ENCODE results near the gene ANKMY1. TPM values are rescaled to one million over a fixed set of nuclear protein-coding genes. Genes with fewer than 3 reads are reported as not detected.
"Not testable (repeated sequence)": the region's sequence is repeated elsewhere in the genome, so short reads cannot be mapped to it uniquely, and the experiment has no call there.

The ANKMY1 gene
- total RNA-seq, 1 experiment from 2014 or later: 30.8 TPM

- H3K36me3 ChIP-seq (ENCODE audit: insufficient read depth, low read length): peaks cover 25% of the 10 kb centered on the region
- no peak overlapping the region for H3K9ac ChIP-seq (ENCODE audit: low read length)
- no peak overlapping the region for H3K4me3 ChIP-seq (ENCODE audit: low read length)
- no peak overlapping the region for H3K27ac ChIP-seq (ENCODE audit: low read length)
- H3K27me3 ChIP-seq (ENCODE audit: low read length): no peaks in the 10 kb centered on the region
- H3K79me2 ChIP-seq (ENCODE audit: low read length): no peaks in the 10 kb centered on the region
- H3K9me2 ChIP-seq (replicated peaks; ENCODE audit: insufficient read depth, low read length): no peaks in the 10 kb centered on the region
- H3K4me2 ChIP-seq (ENCODE audit: low read depth, low read length, poor library complexity, severe bottlenecking): no peak overlapping the region
- no peaks in the 10 kb centered on the region for H3K4me1 ChIP-seq (ENCODE audit: low read length)
- H3K9me3 ChIP-seq (ENCODE audit: low read length): no peaks in the 10 kb centered on the region
- H2AFZ ChIP-seq (ENCODE audit: low read length): no peak overlapping the region
- no peak for DNase-seq
- H4K20me1 ChIP-seq (ENCODE audit: insufficient read depth, low read depth, low read length): no peaks in the 10 kb centered on the region
Measured at GRCh38 chr2:240501531-240501991, 56.2 kb downstream of the ANKMY1 start.

- Histone ChIP-seq H3K4me3 (ENCODE audit: low read length) (no peak overlapping the region), H3K9ac (ENCODE audit: low read length) (no peak overlapping the region), H3K36me3 (ENCODE audit: insufficient read depth, low read length) (peaks cover 28% of the 10 kb centered on the region), H3K27me3 (ENCODE audit: low read length) (no peaks in the 10 kb centered on the region), H3K79me2 (ENCODE audit: low read length) (no peaks in the 10 kb centered on the region), H4K20me1 (ENCODE audit: insufficient read depth, low read depth, low read length) (no peaks in the 10 kb centered on the region), H2AFZ (ENCODE audit: low read length) (no peak overlapping the region), H3K4me2 (ENCODE audit: low read depth, low read length, poor library complexity, severe bottlenecking) (no peak overlapping the region), H3K9me3 (ENCODE audit: low read length) (no peaks in the 10 kb centered on the region), H3K27ac (ENCODE audit: low read length) (no peak overlapping the region), H3K4me1 (ENCODE audit: low read length) (no peaks in the 10 kb centered on the region), H3K9me2 (replicated peaks; ENCODE audit: insufficient read depth, low read length) (no peaks in the 10 kb centered on the region)
- no peak for DNase-seq
Measured at GRCh38 chr2:240500561-240501423, 57.0 kb downstream of the ANKMY1 start.

GRCh38 chr2:240499309-240500301 is 58.2 kb downstream of the ANKMY1 start:
- DNase-seq: no peak
- Histone ChIP-seq H3K27ac (ENCODE audit: low read length) (no peak overlapping the region), H4K20me1 (ENCODE audit: insufficient read depth, low read depth, low read length) (no peaks in the 10 kb centered on the region), H2AFZ (ENCODE audit: low read length) (no peak overlapping the region), H3K79me2 (ENCODE audit: low read length) (no peaks in the 10 kb centered on the region), H3K4me1 (ENCODE audit: low read length) (no peaks in the 10 kb centered on the region), H3K36me3 (ENCODE audit: insufficient read depth, low read length) (peaks cover 34% of the 10 kb centered on the region), H3K27me3 (ENCODE audit: low read length) (no peaks in the 10 kb centered on the region), H3K4me3 (ENCODE audit: low read length) (no peak overlapping the region), H3K4me2 (ENCODE audit: low read depth, low read length, poor library complexity, severe bottlenecking) (no peak overlapping the region), H3K9me2 (replicated peaks; ENCODE audit: insufficient read depth, low read length) (no peaks in the 10 kb centered on the region), H3K9ac (ENCODE audit: low read length) (no peak overlapping the region), H3K9me3 (ENCODE audit: low read length) (no peaks in the 10 kb centered on the region)

- no peak overlapping the region for H3K27ac ChIP-seq (ENCODE audit: low read length)
- no peaks in the 10 kb centered on the region for H3K27me3 ChIP-seq (ENCODE audit: low read length)
- peaks cover 5% of the 10 kb centered on the region; the same call in 1 of the 2 replicates for H3K9me3 ChIP-seq (ENCODE audit: low read length)
- no peaks in the 10 kb centered on the region for H4K20me1 ChIP-seq (ENCODE audit: insufficient read depth, low read depth, low read length)
- no peak overlapping the region for H3K9ac ChIP-seq (ENCODE audit: low read length)
- no peaks in the 10 kb centered on the region for H3K79me2 ChIP-seq (ENCODE audit: low read length)
- H3K4me1 ChIP-seq (ENCODE audit: low read length): no peaks in the 10 kb centered on the region
- no peak overlapping the region for H3K4me3 ChIP-seq (ENCODE audit: low read length)
- peaks cover 41% of the 10 kb centered on the region for H3K36me3 ChIP-seq (ENCODE audit: insufficient read depth, low read length)
- no peaks in the 10 kb centered on the region for H3K9me2 ChIP-seq (replicated peaks; ENCODE audit: insufficient read depth, low read length)
- no peak overlapping the region for H2AFZ ChIP-seq (ENCODE audit: low read length)
- no peak overlapping the region for H3K4me2 ChIP-seq (ENCODE audit: low read depth, low read length, poor library complexity, severe bottlenecking)
- no peak for DNase-seq
Measured at GRCh38 chr2:240498958-240499260, 58.9 kb downstream of the ANKMY1 start.

- no peak overlapping the region for H2AFZ ChIP-seq (ENCODE audit: low read length)
- H3K27ac ChIP-seq (ENCODE audit: low read length): no peak overlapping the region
- peaks cover 46% of the 10 kb centered on the region for H3K36me3 ChIP-seq (ENCODE audit: insufficient read depth, low read length)
- H3K27me3 ChIP-seq (ENCODE audit: low read length): no peaks in the 10 kb centered on the region
- H4K20me1 ChIP-seq (ENCODE audit: insufficient read depth, low read depth, low read length): no peaks in the 10 kb centered on the region
- no peak for DNase-seq
- no peaks in the 10 kb centered on the region for H3K79me2 ChIP-seq (ENCODE audit: low read length)
- no peak overlapping the region for H3K4me2 ChIP-seq (ENCODE audit: low read depth, low read length, poor library complexity, severe bottlenecking)
- H3K4me3 ChIP-seq (ENCODE audit: low read length): no peak overlapping the region
- no peaks in the 10 kb centered on the region for H3K9me2 ChIP-seq (replicated peaks; ENCODE audit: insufficient read depth, low read length)
- H3K4me1 ChIP-seq (ENCODE audit: low read length): no peaks in the 10 kb centered on the region
- H3K9me3 ChIP-seq (ENCODE audit: low read length): peaks cover 11% of the 10 kb centered on the region; the same call in 1 of the 2 replicates
- H3K9ac ChIP-seq (ENCODE audit: low read length): no peak overlapping the region
Measured at GRCh38 chr2:240498171-240498957, 59.4 kb downstream of the ANKMY1 start.

- not testable (repeated sequence) for DNase-seq
Measured at GRCh38 chr2:240497082-240497481, 60.7 kb downstream of the ANKMY1 start.

GRCh38 chr2:240494942-240495341 is 62.8 kb downstream of the ANKMY1 start:
- Histone ChIP-seq H3K9me3 (ENCODE audit: low read length) (peaks cover 22% of the 10 kb centered on the region), H3K36me3 (ENCODE audit: insufficient read depth, low read length) (peaks cover 45% of the 10 kb centered on the region)
- H4K20me1 ChIP-seq (ENCODE audit: insufficient read depth, low read depth, low read length); H3K9me2 ChIP-seq (replicated peaks; ENCODE audit: insufficient read depth, low read length); H3K4me2 ChIP-seq (ENCODE audit: low read depth, low read length, poor library complexity, severe bottlenecking); DNase-seq; H3K79me2 ChIP-seq (ENCODE audit: low read length); H2AFZ ChIP-seq (ENCODE audit: low read length); H3K27ac ChIP-seq (ENCODE audit: low read length); H3K9ac ChIP-seq (ENCODE audit: low read length); H3K4me3 ChIP-seq (ENCODE audit: low read length); H3K4me1 ChIP-seq (ENCODE audit: low read length); H3K27me3 ChIP-seq (ENCODE audit: low read length): not testable (repeated sequence)

More at GRCh38 chr2:240497082-240497481, 60.7 kb downstream of the ANKMY1 start:
- not testable (repeated sequence) for H3K27ac ChIP-seq (ENCODE audit: low read length); H3K4me3 ChIP-seq (ENCODE audit: low read length); H3K9me2 ChIP-seq (replicated peaks; ENCODE audit: insufficient read depth, low read length); H3K9ac ChIP-seq (ENCODE audit: low read length); H2AFZ ChIP-seq (ENCODE audit: low read length); H3K4me1 ChIP-seq (ENCODE audit: low read length); H3K79me2 ChIP-seq (ENCODE audit: low read length); H4K20me1 ChIP-seq (ENCODE audit: insufficient read depth, low read depth, low read length); H3K27me3 ChIP-seq (ENCODE audit: low read length); H3K4me2 ChIP-seq (ENCODE audit: low read depth, low read length, poor library complexity, severe bottlenecking)
- Histone ChIP-seq H3K36me3 (ENCODE audit: insufficient read depth, low read length) (peaks cover 46% of the 10 kb centered on the region), H3K9me3 (ENCODE audit: low read length) (peaks cover 15% of the 10 kb centered on the region)

Measured in Karpas-422 (cell line).